Fibroblast of the aortic adventitia (primary cell): ENCODE results near the gene C5orf24. TPM values are rescaled to one million over a fixed set of nuclear protein-coding genes. Genes with fewer than 3 reads are reported as not detected.
"Not testable (repeated sequence)": the region's sequence is repeated elsewhere in the genome, so short reads cannot be mapped to it uniquely, and the experiment has no call there.

ENCODE experiments used
- DNase-seq: peaks from one replicate; pipeline ENCODE4 v3.0.0-alpha.2; 2010; ENCODE audit warnings: low read depth
- H3K4me3 ChIP-seq: 2 replicates; pipeline ENCODE4 v1.5.1; 2011; ENCODE audit warnings: low read depth, mild to moderate bottlenecking, control low read depth, low read length, moderate library complexity
- total RNA-seq: library from RNA; depleted of rRNA; stranded (reverse); fragments of >200 nt; gene quantifications from 2 replicates; pipeline ENCODE4 v1.2.3, GENCODE V29; 2012; ENCODE audit warnings: low replicate concordance
- TF ChIP-seq, protein P1 (sequence below): IDR thresholded peaks from 2 replicates; pipeline ENCODE4 v1.5.1; 2011; ENCODE audit warnings: mild to moderate bottlenecking, low read length, control low read depth, inconsistent platforms; ENCODE audit not compliant: insufficient read depth

C5orf24 gene
- total RNA-seq, 1 donor = 61.5 TPM

DNA sequence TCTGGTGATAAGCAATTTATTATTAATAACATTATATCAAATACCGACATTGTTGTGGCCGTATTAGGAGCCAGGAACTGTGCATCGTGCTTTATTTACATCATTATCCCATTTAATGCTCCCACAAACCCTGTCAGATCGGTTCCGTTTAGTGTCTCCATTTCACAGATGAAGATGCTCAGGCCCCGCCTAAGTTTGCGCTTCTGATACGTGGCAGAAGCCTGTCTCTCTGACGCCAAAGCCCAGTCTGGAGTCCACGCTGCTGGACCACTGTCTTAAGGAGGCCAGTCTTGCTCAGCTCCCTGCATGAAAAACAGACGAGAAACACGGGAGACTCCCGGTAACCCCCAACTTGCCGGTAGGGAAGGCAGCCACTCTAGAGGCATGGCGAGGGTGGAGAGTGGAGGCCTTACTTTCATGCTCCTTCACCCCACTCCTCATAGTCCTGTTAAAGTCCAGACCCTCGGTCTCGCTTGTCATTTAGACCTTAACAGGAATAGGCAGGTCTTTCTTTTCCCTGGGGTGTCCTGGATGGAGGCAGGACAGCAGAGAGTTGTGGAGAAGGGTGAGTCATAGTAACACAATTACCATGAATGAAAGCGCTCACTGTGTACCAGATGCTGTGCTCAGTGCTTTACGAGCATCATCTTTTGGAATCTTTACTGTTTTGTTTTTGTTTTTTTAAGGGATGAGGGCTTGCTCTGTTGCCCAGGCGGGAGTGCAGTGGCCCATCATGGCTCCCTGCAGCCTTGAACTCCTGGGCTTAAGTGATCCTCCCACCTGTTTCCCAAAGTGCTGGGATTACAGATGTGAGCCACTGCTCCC is 29.3 kb downstream of the C5orf24 start:
- H3K4me3 ChIP-seq = peak overlapping the region; percentile 91
- peak; percentile 84 for DNase-seq
- TF ChIP-seq, protein P1, sequence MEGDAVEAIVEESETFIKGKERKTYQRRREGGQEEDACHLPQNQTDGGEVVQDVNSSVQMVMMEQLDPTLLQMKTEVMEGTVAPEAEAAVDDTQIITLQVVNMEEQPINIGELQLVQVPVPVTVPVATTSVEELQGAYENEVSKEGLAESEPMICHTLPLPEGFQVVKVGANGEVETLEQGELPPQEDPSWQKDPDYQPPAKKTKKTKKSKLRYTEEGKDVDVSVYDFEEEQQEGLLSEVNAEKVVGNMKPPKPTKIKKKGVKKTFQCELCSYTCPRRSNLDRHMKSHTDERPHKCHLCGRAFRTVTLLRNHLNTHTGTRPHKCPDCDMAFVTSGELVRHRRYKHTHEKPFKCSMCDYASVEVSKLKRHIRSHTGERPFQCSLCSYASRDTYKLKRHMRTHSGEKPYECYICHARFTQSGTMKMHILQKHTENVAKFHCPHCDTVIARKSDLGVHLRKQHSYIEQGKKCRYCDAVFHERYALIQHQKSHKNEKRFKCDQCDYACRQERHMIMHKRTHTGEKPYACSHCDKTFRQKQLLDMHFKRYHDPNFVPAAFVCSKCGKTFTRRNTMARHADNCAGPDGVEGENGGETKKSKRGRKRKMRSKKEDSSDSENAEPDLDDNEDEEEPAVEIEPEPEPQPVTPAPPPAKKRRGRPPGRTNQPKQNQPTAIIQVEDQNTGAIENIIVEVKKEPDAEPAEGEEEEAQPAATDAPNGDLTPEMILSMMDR = no peak

- H3K4me3 ChIP-seq = no peak overlapping the region
- no peak for DNase-seq
- TF ChIP-seq, protein P1 = no peak
These were observed 31.4 kb downstream of the C5orf24 start for GRCh38 chr5:134877159-134877558.

DNA sequence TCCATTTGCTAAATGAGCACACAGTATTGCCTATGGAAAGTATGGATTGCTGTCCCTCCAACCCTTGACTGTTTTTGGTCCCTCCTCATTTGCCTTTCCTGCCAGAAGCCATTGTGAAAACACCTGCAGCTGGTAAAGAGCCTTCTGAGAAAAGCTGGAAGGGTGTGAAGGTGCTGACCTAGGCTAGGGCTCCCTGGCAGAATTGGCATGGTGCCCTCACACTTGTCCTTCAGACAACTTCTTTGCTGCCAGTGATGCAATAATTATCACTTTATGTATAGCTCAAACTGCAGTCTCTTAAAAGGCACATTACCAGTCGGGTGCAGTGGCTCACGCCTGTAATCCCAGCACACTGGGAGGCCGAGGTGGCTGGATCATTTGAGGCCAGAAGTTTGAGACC is 32.6 kb downstream of the C5orf24 start:
- no peak for DNase-seq
- TF ChIP-seq, protein P1 = no peak
- H3K4me3 ChIP-seq = no peak overlapping the region

DNA sequence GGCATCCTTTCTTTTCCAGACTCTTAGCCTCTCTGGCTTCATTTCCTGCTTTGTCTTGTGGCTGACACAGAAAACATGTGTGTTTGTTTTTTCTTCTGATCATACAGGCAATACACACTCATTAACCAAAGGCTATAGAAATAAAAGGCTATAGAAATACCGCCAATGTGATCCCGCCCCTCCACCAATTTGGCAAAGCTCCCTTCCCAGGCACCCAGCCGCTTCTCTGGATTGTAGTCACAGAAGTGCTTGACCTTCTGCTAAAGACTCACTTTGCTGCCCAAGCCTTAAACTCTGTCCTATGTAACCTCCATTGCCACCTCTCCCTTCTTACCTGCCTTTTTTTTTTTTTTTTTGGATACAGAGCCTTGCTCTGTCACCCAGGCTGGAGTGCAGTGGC is 33.7 kb downstream of the C5orf24 start:
- TF ChIP-seq, protein P1 = no peak
- no peak overlapping the region for H3K4me3 ChIP-seq
- no peak for DNase-seq

DNA sequence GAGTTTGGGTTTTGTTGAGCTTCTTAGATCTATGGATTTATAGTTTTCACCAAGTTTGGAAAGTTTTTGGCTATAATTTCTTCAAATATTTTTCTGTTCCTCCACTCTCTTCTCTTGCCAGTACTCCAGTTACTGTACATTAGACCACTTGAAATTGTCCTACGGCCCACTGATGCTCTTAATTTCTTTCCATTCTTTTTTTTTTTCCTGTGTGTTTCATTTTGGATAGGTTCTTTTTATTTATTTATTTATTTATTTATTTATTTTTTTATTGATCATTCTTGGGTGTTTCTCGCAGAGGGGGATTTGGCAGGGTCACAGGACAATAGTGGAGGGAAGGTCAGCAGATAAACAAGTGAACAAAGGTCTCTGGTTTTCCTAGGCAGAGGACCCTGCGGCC is 35.2 kb downstream of the C5orf24 start:
- not testable (repeated sequence) for H3K4me3 ChIP-seq, DNase-seq

DNA sequence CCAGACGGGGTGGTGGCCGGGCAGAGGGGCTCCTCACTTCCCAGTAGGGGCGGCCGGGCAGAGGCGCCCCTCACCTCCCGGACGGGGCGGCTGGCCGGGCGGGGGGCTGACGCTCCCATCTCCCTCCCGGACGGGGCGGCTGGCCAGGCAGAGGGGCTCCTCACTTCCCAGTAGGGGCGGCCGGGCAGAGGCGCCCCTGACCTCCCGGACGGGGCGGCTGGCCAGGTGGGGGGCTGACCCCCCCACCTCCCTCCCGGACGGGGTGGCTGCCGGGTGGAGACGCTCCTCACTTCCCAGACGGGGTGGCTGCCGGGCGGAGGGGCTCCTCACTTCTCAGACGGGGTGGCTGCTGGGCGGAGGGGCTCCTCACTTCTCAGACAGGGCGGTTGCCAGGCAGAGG is 35.9 kb downstream of the C5orf24 start:
- not testable (repeated sequence) for DNase-seq, H3K4me3 ChIP-seq

DNA sequence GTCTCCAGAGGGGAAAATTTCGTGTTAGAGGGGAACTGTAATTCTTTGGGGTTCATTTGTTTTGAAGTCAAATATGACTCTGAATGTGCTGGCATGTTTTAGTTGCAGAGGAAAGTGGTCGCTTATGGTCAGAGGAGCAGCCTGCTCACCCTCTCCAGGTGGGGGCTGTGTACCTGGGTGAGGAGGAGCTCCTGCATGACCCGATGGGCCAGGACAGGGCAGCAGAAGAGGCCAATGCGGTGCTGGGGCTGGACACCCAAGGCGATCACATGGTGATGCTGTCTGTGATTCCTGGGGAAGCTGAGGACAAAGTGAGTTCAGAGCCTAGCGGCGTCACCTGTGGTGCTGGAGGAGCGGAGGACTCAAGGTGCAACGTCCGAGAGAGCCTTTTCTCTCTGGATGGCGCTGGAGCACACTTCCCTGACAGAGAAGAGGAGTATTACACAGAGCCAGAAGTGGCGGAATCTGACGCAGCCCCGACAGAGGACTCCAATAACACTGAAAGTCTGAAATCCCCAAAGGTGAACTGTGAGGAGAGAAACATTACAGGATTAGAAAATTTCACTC is 41.9 kb downstream of the C5orf24 start:
- TF ChIP-seq, protein P1 = no peak
- no peak for DNase-seq

GRCh38 chr5:134889335-134889734 is 43.6 kb downstream of the C5orf24 start:
- TF ChIP-seq, protein P1 = no peak
- no peak for DNase-seq

More for the DNA sequence above, 41.9 kb downstream of the C5orf24 start:
- no peak overlapping the region for H3K4me3 ChIP-seq

More at GRCh38 chr5:134889335-134889734, 43.6 kb downstream of the C5orf24 start:
- no peak overlapping the region for H3K4me3 ChIP-seq
